Activated T-helper 17 cell treated with anti-CD3 and anti-CD28 coated beads, Interleukin-2, amount 50 U/mL, for 72 hours (primary cell): ENCODE data around the gene CLN3. TPM values are rescaled to one million over a fixed set of nuclear protein-coding genes. Genes with fewer than 3 reads are reported as not detected.

ENCODE experiments used
- ATAC-seq: fragments of 150-1000 bp; cut with Tn5 transposase; replicated peaks from 2 replicates; pipeline ENCODE4 v1.10.0; 2021; ENCODE audit warnings: mild to moderate bottlenecking, moderate library complexity
- H3K27ac Mint-ChIP-seq: one replicate; pipeline ENCODE4 v1.8.0; 2022; ENCODE audit warnings: mixed read lengths
- H3K27me3 Mint-ChIP-seq: one replicate; pipeline ENCODE4 v1.8.0; 2022; ENCODE audit warnings: mixed read lengths
- H3K36me3 Mint-ChIP-seq: one replicate; pipeline ENCODE4 v1.8.0; 2022; ENCODE audit warnings: low read depth, mild to moderate bottlenecking, mixed read lengths
- H3K4me1 Mint-ChIP-seq: one replicate; pipeline ENCODE4 v1.8.0; 2022; ENCODE audit warnings: mixed read lengths
- H3K4me3 Mint-ChIP-seq: one replicate; pipeline ENCODE4 v1.8.0; 2022; ENCODE audit warnings: mild to moderate bottlenecking, mixed read lengths
- H3K9me3 Mint-ChIP-seq: one replicate; pipeline ENCODE4 v1.8.0; 2022; ENCODE audit warnings: mixed read lengths
- total RNA-seq, 2 donors: library from RNA; stranded (reverse); gene quantifications; one replicate each; pipeline ENCODE4 v1.2.3, GENCODE V29; 2022

Gene CLN3
- total RNA-seq, 2 donors from 2014 or later, result 34.6 to 47.7 TPM

GRCh38 chr16:28526201-28527099 is 34.6 kb upstream of the CLN3 start:
- Mint-ChIP-seq H3K4me1 (peaks cover 6% of the 10 kb centered on the region), H3K27ac (no peak overlapping the region), H3K27me3 (no peaks in the 10 kb centered on the region), H3K4me3 (no peak overlapping the region), H3K9me3 (no peaks in the 10 kb centered on the region), H3K36me3 (no peaks in the 10 kb centered on the region)
- no peak for ATAC-seq

- no peaks in the 10 kb centered on the region for H3K36me3 Mint-ChIP-seq
- no peak overlapping the region for H3K27ac Mint-ChIP-seq
- H3K27me3 Mint-ChIP-seq, result no peaks in the 10 kb centered on the region
- H3K9me3 Mint-ChIP-seq, result no peaks in the 10 kb centered on the region
- H3K4me3 Mint-ChIP-seq, result no peak overlapping the region
- peaks cover 6% of the 10 kb centered on the region for H3K4me1 Mint-ChIP-seq
- peak; percentile 67 for ATAC-seq
These were observed 32.9 kb upstream of the CLN3 start for GRCh38 chr16:28524681-28525171.

- Mint-ChIP-seq H3K27ac (no peak overlapping the region), H3K4me3 (no peak overlapping the region), H3K9me3 (no peaks in the 10 kb centered on the region), H3K27me3 (no peaks in the 10 kb centered on the region), H3K36me3 (no peaks in the 10 kb centered on the region), H3K4me1 (peaks cover 6% of the 10 kb centered on the region)
- no peak for ATAC-seq
These were observed 30.9 kb upstream of the CLN3 start for GRCh38 chr16:28522792-28523191.

- H3K27me3 Mint-ChIP-seq, result no peaks in the 10 kb centered on the region
- no peaks in the 10 kb centered on the region for H3K9me3 Mint-ChIP-seq
- H3K27ac Mint-ChIP-seq, result no peak overlapping the region
- H3K36me3 Mint-ChIP-seq, result no peaks in the 10 kb centered on the region
- H3K4me1 Mint-ChIP-seq, result peaks cover 6% of the 10 kb centered on the region
- no peak for ATAC-seq
- no peak overlapping the region for H3K4me3 Mint-ChIP-seq
These were observed 29.6 kb upstream of the CLN3 start for GRCh38 chr16:28521436-28521835.

GRCh38 chr16:28520672-28521071 is 28.8 kb upstream of the CLN3 start:
- Mint-ChIP-seq H3K4me3 (no peak overlapping the region), H3K36me3 (no peaks in the 10 kb centered on the region), H3K4me1 (peaks cover 6% of the 10 kb centered on the region), H3K27me3 (no peaks in the 10 kb centered on the region), H3K9me3 (no peaks in the 10 kb centered on the region), H3K27ac (no peak overlapping the region)
- no peak for ATAC-seq

- ATAC-seq, result no peak
- Mint-ChIP-seq H3K36me3 (no peaks in the 10 kb centered on the region), H3K27me3 (no peaks in the 10 kb centered on the region), H3K9me3 (no peaks in the 10 kb centered on the region), H3K27ac (no peak overlapping the region), H3K4me1 (no peaks in the 10 kb centered on the region), H3K4me3 (no peak overlapping the region)
These were observed 22.4 kb upstream of the CLN3 start for GRCh38 chr16:28514246-28514645.

- ATAC-seq, result no peak
- no peak overlapping the region for H3K27ac Mint-ChIP-seq
- H3K4me1 Mint-ChIP-seq, result no peaks in the 10 kb centered on the region
- no peaks in the 10 kb centered on the region for H3K36me3 Mint-ChIP-seq
- H3K4me3 Mint-ChIP-seq, result no peak overlapping the region
- no peaks in the 10 kb centered on the region for H3K9me3 Mint-ChIP-seq
- no peaks in the 10 kb centered on the region for H3K27me3 Mint-ChIP-seq
These were observed 21.8 kb upstream of the CLN3 start for GRCh38 chr16:28513484-28514181.

- Mint-ChIP-seq H3K36me3 (no peaks in the 10 kb centered on the region), H3K4me1 (peaks cover 6% of the 10 kb centered on the region), H3K9me3 (no peaks in the 10 kb centered on the region), H3K4me3 (no peak overlapping the region), H3K27ac (no peak overlapping the region), H3K27me3 (no peaks in the 10 kb centered on the region)
- no peak for ATAC-seq
These were observed 20.2 kb upstream of the CLN3 start for GRCh38 chr16:28511801-28512789.

GRCh38 chr16:28511031-28511430 is 19.2 kb upstream of the CLN3 start:
- Mint-ChIP-seq H3K4me1 (peaks cover 10% of the 10 kb centered on the region), H3K27ac (peak overlapping the region; percentile 21), H3K36me3 (no peaks in the 10 kb centered on the region), H3K27me3 (no peaks in the 10 kb centered on the region), H3K4me3 (no peak overlapping the region), H3K9me3 (no peaks in the 10 kb centered on the region)
- ATAC-seq, result no peak

GRCh38 chr16:28505489-28506137 is 13.7 kb upstream of the CLN3 start:
- no peaks in the 10 kb centered on the region for H3K9me3 Mint-ChIP-seq
- H3K4me1 Mint-ChIP-seq, result peaks cover 10% of the 10 kb centered on the region
- ATAC-seq, result no peak
- no peaks in the 10 kb centered on the region for H3K36me3 Mint-ChIP-seq
- H3K27me3 Mint-ChIP-seq, result no peaks in the 10 kb centered on the region
- no peak overlapping the region for H3K27ac Mint-ChIP-seq
- no peak overlapping the region for H3K4me3 Mint-ChIP-seq

- ATAC-seq, result no peak
- Mint-ChIP-seq H3K4me1 (peaks cover 10% of the 10 kb centered on the region), H3K27me3 (no peaks in the 10 kb centered on the region), H3K4me3 (no peak overlapping the region), H3K36me3 (no peaks in the 10 kb centered on the region), H3K9me3 (no peaks in the 10 kb centered on the region), H3K27ac (no peak overlapping the region)
These were observed 13.0 kb upstream of the CLN3 start for GRCh38 chr16:28504707-28505404.

GRCh38 chr16:28503470-28504259 is 11.8 kb upstream of the CLN3 start:
- Mint-ChIP-seq H3K36me3 (no peaks in the 10 kb centered on the region), H3K4me3 (no peak overlapping the region), H3K27ac (no peak overlapping the region), H3K27me3 (no peaks in the 10 kb centered on the region), H3K4me1 (peaks cover 10% of the 10 kb centered on the region), H3K9me3 (no peaks in the 10 kb centered on the region)
- no peak for ATAC-seq

GRCh38 chr16:28502290-28502689 is 10.4 kb upstream of the CLN3 start:
- H3K36me3 Mint-ChIP-seq, result no peaks in the 10 kb centered on the region
- H3K27me3 Mint-ChIP-seq, result no peaks in the 10 kb centered on the region
- no peak overlapping the region for H3K27ac Mint-ChIP-seq
- peaks cover 6% of the 10 kb centered on the region for H3K4me1 Mint-ChIP-seq
- no peak overlapping the region for H3K4me3 Mint-ChIP-seq
- no peaks in the 10 kb centered on the region for H3K9me3 Mint-ChIP-seq
- ATAC-seq, result no peak
